Suppressor macrophage treated with lipopolysaccharide for 4 hours (primary cell): ENCODE data around the gene VCAN.

Experiments used
- DNase-seq: peaks from one replicate; pipeline ENCODE4 v3.0.0-alpha.2; 2020

VCAN gene

GRCh38 chr5:83540105-83540504, 68.6 kb downstream of the VCAN start:
- DNase-seq = no peak

GRCh38 chr5:83540783-83541182, 69.2 kb downstream of the VCAN start:
- DNase-seq = no peak

GRCh38 chr5:83542839-83543238, 71.3 kb downstream of the VCAN start:
- no peak for DNase-seq

- no peak for DNase-seq
Observed at GRCh38 chr5:83543898-83544297, 72.4 kb downstream of the VCAN start.

GRCh38 chr5:83547161-83547560, 75.6 kb downstream of the VCAN start:
- no peak for DNase-seq

- DNase-seq = no peak
Observed at GRCh38 chr5:83547889-83548288, 76.3 kb downstream of the VCAN start.

GRCh38 chr5:83548581-83548980, 77.0 kb downstream of the VCAN start:
- no peak for DNase-seq

- DNase-seq = no peak
Observed at GRCh38 chr5:83549076-83549475, 77.5 kb downstream of the VCAN start.

GRCh38 chr5:83549674-83550073, 78.1 kb downstream of the VCAN start:
- no peak for DNase-seq

- no peak for DNase-seq
Observed at GRCh38 chr5:83551821-83552220, 80.3 kb downstream of the VCAN start.

- no peak for DNase-seq
Observed at GRCh38 chr5:83552275-83552674, 80.7 kb downstream of the VCAN start.

GRCh38 chr5:83553000-83553486, 81.5 kb downstream of the VCAN start:
- no peak for DNase-seq

GRCh38 chr5:83554133-83554532, 82.6 kb downstream of the VCAN start:
- no peak for DNase-seq

- DNase-seq = no peak
Observed at GRCh38 chr5:83554686-83555085, 83.1 kb downstream of the VCAN start.

GRCh38 chr5:83555263-83555662, 83.7 kb downstream of the VCAN start:
- no peak for DNase-seq

GRCh38 chr5:83556190-83556589, 84.6 kb downstream of the VCAN start:
- DNase-seq = no peak

GRCh38 chr5:83559118-83559785, 87.7 kb downstream of the VCAN start:
- no peak for DNase-seq

- DNase-seq = no peak
Observed at GRCh38 chr5:83562071-83562606, 90.6 kb downstream of the VCAN start.

GRCh38 chr5:83562791-83563557, 91.4 kb downstream of the VCAN start:
- DNase-seq = no peak

GRCh38 chr5:83563631-83564030, 92.1 kb downstream of the VCAN start:
- no peak for DNase-seq

- peak; percentile 70 for DNase-seq
Observed at GRCh38 chr5:83564069-83564749, 92.7 kb downstream of the VCAN start.

GRCh38 chr5:83567741-83568140, 96.2 kb downstream of the VCAN start:
- no peak for DNase-seq

GRCh38 chr5:83568186-83568585, 96.6 kb downstream of the VCAN start:
- no peak for DNase-seq

- no peak for DNase-seq
Observed at GRCh38 chr5:83570916-83571315, 99.4 kb downstream of the VCAN start.
